ENCODE measurements around the gene ITGB3BP.

DNA sequence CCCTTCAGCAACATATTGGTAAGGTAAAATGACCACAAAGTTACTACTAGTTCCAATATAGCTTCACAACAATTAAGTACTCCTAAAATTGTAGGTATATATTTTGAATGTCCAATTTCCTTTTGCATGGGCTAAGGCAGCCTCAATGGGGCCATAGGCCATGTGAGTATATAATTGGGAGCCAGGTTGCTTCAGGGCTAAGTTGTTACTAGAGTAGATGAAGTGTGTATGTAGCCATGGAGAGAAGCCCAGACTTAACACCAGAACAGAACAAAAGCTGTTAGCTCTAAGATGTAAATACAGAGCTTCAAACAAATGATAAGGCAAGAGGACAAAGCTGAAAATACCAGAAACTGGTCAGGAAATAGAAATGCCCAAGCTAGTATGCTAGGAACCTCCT is 16.2 kb downstream of the ITGB3BP start:
- TF ChIP-seq, protein P1, sequence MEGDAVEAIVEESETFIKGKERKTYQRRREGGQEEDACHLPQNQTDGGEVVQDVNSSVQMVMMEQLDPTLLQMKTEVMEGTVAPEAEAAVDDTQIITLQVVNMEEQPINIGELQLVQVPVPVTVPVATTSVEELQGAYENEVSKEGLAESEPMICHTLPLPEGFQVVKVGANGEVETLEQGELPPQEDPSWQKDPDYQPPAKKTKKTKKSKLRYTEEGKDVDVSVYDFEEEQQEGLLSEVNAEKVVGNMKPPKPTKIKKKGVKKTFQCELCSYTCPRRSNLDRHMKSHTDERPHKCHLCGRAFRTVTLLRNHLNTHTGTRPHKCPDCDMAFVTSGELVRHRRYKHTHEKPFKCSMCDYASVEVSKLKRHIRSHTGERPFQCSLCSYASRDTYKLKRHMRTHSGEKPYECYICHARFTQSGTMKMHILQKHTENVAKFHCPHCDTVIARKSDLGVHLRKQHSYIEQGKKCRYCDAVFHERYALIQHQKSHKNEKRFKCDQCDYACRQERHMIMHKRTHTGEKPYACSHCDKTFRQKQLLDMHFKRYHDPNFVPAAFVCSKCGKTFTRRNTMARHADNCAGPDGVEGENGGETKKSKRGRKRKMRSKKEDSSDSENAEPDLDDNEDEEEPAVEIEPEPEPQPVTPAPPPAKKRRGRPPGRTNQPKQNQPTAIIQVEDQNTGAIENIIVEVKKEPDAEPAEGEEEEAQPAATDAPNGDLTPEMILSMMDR (tag by site-specific recombination; IDR thresholded peaks at IDR 0.05), result no peak
- no peak for TF ChIP-seq KLF10 (tag by site-specific recombination; IDR thresholded peaks at IDR 0.05)
- TF ChIP-seq ZNF138 (tag by site-specific recombination; IDR thresholded peaks at IDR 0.05; ENCODE audit: borderline replicate concordance), result no peak
- no peak for TF ChIP-seq KLF9 (tag by site-specific recombination; IDR thresholded peaks at IDR 0.05; ENCODE audit: low read depth)
- TF ChIP-seq, protein P2, sequence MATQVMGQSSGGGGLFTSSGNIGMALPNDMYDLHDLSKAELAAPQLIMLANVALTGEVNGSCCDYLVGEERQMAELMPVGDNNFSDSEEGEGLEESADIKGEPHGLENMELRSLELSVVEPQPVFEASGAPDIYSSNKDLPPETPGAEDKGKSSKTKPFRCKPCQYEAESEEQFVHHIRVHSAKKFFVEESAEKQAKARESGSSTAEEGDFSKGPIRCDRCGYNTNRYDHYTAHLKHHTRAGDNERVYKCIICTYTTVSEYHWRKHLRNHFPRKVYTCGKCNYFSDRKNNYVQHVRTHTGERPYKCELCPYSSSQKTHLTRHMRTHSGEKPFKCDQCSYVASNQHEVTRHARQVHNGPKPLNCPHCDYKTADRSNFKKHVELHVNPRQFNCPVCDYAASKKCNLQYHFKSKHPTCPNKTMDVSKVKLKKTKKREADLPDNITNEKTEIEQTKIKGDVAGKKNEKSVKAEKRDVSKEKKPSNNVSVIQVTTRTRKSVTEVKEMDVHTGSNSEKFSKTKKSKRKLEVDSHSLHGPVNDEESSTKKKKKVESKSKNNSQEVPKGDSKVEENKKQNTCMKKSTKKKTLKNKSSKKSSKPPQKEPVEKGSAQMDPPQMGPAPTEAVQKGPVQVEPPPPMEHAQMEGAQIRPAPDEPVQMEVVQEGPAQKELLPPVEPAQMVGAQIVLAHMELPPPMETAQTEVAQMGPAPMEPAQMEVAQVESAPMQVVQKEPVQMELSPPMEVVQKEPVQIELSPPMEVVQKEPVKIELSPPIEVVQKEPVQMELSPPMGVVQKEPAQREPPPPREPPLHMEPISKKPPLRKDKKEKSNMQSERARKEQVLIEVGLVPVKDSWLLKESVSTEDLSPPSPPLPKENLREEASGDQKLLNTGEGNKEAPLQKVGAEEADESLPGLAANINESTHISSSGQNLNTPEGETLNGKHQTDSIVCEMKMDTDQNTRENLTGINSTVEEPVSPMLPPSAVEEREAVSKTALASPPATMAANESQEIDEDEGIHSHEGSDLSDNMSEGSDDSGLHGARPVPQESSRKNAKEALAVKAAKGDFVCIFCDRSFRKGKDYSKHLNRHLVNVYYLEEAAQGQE (tag by site-specific recombination; IDR thresholded peaks at IDR 0.05), result no peak
- TF ChIP-seq ZNF785 (tag by site-specific recombination; IDR thresholded peaks at IDR 0.05), result no peak
- TF ChIP-seq, protein P3, sequence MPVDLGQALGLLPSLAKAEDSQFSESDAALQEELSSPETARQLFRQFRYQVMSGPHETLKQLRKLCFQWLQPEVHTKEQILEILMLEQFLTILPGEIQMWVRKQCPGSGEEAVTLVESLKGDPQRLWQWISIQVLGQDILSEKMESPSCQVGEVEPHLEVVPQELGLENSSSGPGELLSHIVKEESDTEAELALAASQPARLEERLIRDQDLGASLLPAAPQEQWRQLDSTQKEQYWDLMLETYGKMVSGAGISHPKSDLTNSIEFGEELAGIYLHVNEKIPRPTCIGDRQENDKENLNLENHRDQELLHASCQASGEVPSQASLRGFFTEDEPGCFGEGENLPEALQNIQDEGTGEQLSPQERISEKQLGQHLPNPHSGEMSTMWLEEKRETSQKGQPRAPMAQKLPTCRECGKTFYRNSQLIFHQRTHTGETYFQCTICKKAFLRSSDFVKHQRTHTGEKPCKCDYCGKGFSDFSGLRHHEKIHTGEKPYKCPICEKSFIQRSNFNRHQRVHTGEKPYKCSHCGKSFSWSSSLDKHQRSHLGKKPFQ (tag by site-specific recombination; IDR thresholded peaks at IDR 0.05), result no peak
- TF ChIP-seq TCF7L2 (IDR thresholded peaks at IDR 0.05; ENCODE audit: borderline replicate concordance, low read depth, low read length), result no peak
- no peak for TF ChIP-seq YY1 (tag by site-specific recombination; IDR thresholded peaks at IDR 0.05)
- no peak for TF ChIP-seq ZNF530 (tag by site-specific recombination; IDR thresholded peaks at IDR 0.05; ENCODE audit: low read depth)
- TF ChIP-seq SALL2 (tag by site-specific recombination; IDR thresholded peaks at IDR 0.05; ENCODE audit: borderline replicate concordance), result no peak
- no peak for TF ChIP-seq MEIS1 (CRISPR knock-in tag; IDR thresholded peaks at IDR 0.05; ENCODE audit: borderline replicate concordance)
- no peak for TF ChIP-seq ZNF10 (tag by site-specific recombination; IDR thresholded peaks at IDR 0.05)

Data from HEK293 (cell line).